Measurements from ENCODE around the gene JPT1. TPM values are rescaled to one million over a fixed set of nuclear protein-coding genes. Genes with fewer than 3 reads are reported as not detected.
"Not testable (repeated sequence)": the region's sequence is repeated elsewhere in the genome, so short reads cannot be mapped to it uniquely, and the experiment has no call there.

JPT1 gene
- total RNA-seq, 4 donors from 2014 or later: 18.8 to 45.9 (median 31.7) TPM

DNA sequence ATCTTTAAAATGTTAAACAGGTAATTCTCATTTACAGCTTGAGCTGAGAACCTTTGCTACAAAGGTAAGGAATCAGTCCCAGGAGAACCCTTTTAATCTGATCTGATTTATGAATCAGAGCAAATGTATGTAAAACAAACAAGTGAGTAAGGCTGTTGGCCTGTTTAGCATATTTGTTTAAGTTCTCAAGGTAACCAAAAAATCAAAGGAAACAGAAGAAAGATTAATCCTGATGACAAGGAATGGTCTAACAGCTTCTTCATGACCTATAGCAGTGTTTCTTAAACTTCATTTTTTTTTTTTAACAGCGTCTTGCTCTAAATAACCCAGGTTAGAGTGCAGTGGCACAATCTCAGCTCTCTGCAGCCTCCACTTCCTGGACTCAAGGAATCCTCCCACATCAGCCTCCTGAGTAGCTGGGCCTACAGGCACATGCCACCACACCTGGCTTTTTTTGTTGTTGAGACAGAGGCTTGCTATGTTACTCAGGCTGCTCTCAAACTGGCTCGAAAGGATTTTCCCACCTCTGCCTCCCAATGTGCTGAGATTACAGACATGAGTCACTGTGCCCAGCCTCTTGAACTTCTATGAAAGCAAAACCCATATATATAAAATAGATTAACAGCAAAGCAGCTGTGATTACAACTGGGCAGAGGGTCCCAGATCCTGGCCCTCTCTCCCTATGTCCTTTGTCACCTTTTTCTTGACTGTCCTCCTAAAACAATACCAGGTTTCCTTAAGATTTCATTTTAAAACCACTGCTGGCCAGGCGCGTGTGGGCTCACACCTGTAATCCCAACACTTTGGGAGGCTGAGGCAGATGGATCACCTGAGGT is 5.1 kb upstream of the JPT1 start:
- TF ChIP-seq, protein P1, sequence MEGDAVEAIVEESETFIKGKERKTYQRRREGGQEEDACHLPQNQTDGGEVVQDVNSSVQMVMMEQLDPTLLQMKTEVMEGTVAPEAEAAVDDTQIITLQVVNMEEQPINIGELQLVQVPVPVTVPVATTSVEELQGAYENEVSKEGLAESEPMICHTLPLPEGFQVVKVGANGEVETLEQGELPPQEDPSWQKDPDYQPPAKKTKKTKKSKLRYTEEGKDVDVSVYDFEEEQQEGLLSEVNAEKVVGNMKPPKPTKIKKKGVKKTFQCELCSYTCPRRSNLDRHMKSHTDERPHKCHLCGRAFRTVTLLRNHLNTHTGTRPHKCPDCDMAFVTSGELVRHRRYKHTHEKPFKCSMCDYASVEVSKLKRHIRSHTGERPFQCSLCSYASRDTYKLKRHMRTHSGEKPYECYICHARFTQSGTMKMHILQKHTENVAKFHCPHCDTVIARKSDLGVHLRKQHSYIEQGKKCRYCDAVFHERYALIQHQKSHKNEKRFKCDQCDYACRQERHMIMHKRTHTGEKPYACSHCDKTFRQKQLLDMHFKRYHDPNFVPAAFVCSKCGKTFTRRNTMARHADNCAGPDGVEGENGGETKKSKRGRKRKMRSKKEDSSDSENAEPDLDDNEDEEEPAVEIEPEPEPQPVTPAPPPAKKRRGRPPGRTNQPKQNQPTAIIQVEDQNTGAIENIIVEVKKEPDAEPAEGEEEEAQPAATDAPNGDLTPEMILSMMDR (IDR thresholded peaks at IDR 0.05): no peak
- DNase-seq (ENCODE audit: low spot score) (no peak), ATAC-seq (ENCODE audit: low FRiP score) (no peak)

DNA sequence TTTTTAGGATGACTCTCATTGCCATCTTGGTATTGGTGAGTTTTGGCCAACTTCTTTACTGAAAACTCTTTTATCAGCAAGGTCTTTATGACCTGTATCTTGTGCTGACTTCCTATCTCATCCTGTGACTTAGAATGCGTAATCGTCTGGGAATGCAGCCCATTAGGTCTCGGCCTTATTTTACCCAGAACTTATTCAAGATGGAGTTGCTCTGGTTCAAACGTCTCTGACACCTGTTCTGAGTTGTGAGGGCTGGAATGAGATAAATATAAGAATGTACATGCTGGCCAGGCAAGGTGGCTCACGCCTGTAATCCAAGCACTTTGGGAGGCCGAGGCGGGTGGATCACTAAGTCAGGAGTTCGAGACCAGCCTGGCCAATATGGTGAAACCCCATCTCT is 4.2 kb upstream of the JPT1 start:
- not testable (repeated sequence) for ATAC-seq (ENCODE audit: low FRiP score); DNase-seq (ENCODE audit: low spot score)

DNA sequence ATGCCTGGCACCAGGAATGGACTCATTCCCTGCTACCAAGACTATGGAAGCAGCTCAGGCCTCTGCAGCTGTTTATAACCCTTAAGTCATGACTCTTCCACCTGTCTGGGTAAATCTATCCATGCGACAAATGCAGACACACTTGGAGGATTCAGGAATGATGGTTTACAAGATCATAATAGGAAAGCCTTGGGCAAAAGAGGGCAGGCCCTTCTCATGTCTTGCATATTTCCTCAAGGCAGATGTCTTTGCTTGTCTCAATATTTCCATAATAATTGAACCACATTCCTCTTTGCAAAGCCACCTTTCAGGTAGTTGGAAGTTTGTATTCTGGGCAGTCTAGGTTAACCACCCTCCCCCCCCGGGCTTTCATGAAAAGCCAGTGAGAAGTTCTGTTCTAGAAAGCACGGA is 884 bp upstream of the JPT1 start:
- DNase-seq (ENCODE audit: low spot score): no peak
- ATAC-seq (ENCODE audit: low FRiP score): no peak
- TF ChIP-seq, protein P1 (IDR thresholded peaks at IDR 0.05): no peak

DNA sequence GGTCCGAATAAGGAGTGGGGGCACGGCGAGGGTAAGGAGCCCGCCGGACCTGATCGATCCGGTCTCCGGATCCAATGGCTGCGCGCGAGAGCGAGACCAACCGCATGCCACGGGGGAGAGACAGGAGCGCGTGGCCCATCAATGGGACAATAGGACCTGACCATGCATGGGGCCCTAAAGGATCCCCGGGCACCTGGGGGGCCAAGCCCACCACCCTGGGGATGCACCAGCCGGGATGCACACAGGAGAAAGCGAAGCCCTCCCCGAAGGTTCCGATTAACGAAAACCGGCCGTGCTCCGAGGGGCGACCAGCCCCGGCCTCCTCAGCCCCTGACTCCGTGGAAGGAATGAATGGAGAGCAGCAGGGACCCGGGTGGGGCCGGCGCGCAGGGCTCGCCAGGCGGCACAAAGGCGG is 525 bp downstream of the JPT1 start:
- no peak for DNase-seq (ENCODE audit: low spot score)
- peak; percentile 34 for ATAC-seq (ENCODE audit: low FRiP score)
- TF ChIP-seq, protein P1 (IDR thresholded peaks at IDR 0.05): no peak

DNA sequence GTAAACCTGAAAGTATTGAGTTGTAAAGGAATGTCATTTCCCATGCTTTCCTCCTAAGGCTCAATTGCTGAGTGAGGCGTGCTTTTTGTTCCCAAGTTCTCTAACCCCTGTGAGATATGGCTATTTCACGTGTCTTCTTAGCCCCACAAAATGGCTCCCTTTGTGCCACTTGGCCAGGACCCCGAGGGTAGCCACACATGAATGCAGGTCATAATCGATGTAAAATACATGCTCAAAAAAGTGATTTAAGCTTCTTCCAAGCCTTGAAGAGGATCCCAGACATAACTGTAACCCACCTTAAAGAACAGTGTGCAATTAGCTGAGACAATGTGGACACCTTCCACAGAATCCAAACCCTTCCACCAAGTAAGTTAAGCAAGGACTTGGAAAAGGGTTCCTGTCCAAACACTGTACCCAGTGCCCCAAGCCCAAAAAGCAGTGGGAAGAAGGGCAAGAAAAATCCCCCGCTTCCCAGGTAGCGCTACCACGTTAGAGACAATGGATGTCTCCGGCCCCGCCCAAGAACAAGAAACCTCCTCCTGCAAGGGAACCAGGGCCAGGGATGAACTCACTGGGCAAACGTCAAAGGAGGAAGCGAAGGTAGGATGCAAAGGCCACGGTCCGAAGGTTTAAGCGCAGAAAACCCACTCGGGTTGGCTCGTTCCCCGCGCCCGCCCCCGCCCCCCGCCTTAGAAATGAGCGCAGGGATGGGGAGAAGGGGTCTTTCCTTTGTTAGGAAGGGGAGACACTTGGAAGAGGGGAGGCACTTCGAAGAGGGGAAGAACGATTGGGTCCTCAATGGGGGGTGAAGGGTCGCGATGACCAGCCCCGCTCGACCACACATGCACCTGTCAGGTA is 1.2 kb downstream of the JPT1 start:
- ATAC-seq (ENCODE audit: low FRiP score) (no peak), DNase-seq (ENCODE audit: low spot score) (no peak)
- TF ChIP-seq, protein P1 (IDR thresholded peaks at IDR 0.05): no peak

DNA sequence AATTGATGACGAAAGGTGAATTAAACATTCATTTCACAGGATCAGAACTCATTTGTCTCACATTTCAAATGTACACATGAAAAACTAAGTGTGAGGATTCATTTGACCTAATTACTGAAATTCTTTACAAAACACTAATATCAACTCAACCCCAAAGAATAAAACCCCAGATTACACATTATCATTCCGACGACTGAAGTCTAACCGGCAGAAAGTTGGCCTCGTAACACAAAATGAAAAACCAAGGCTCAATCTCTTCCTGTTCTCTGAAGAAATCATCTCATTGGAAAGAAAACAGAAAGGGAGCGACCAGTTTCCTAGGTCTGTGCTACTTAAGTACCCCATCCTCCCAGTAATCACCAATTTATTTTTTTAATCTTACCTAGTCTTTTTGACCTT is 1.8 kb downstream of the JPT1 start:
- ATAC-seq (ENCODE audit: low FRiP score): no peak
- DNase-seq (ENCODE audit: low spot score): no peak
- TF ChIP-seq, protein P1 (IDR thresholded peaks at IDR 0.05): no peak

DNA sequence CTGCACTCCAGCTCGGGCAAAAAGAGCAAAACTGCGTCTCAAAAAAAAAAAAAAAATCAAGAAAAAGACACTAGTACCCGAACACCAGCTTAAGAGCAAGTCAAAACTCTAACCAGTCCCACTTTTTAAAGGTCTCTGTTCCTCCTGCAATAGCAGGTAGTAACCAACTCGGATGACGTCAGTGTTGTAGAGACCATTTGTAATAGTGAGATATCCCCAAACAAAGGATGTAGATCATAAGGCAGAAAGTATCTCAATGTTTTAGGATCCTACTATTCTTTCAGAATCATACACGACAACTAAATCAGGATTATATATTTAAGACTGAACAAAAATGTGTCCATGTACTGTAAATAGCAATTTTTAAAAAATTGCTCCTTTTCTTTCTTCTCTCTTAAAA is 2.4 kb downstream of the JPT1 start:
- DNase-seq (ENCODE audit: low spot score) (no peak), ATAC-seq (ENCODE audit: low FRiP score) (no peak)
- TF ChIP-seq, protein P1 (IDR thresholded peaks at IDR 0.05): no peak
